ENCODE results near the gene SCFD1.
A peak's percentile ranks its signal among the peaks of the same experiment; 100 is the strongest.
"Not testable (repeated sequence)": the region's sequence is repeated elsewhere in the genome, so short reads cannot be mapped to it uniquely, and the experiment has no call there.

The SCFD1 gene

GRCh38 chr14:30678926-30679431 lies 56.9 kb downstream of the SCFD1 start:
- no peak for DNase-seq

- no peak for DNase-seq
Measured at GRCh38 chr14:30680036-30680435, 57.9 kb downstream of the SCFD1 start.

- DNase-seq: not testable (repeated sequence)
Measured at GRCh38 chr14:30680776-30681175, 58.7 kb downstream of the SCFD1 start.

DNA sequence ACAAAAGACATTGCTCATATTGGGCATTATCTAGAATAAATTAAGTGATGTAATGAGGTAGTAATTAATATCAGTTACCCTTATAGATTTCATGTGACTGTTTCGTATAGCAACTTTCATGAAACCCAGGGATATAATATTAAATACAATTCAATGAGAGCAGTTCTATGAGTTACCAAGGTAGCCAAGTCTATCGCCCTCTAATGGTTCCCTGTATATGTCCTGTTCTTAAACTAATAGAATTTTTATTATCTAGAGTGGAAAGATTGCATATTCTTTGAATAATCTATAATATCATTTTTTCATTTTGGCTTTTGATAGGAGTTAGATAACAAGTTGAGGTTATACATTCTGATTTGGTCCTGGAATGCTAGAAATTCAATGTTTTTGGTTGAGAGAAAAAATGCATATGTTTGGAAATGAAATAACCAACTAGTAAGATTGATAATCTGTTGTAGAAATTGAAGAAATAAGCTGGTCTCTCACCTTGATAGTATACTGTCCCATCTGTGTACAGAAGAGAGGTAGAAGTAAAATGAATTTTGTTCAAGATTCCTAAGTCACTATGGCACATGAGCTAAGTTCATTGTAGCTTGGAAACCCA lies 59.7 kb downstream of the SCFD1 start:
- peak; percentile 16 for DNase-seq

DNA sequence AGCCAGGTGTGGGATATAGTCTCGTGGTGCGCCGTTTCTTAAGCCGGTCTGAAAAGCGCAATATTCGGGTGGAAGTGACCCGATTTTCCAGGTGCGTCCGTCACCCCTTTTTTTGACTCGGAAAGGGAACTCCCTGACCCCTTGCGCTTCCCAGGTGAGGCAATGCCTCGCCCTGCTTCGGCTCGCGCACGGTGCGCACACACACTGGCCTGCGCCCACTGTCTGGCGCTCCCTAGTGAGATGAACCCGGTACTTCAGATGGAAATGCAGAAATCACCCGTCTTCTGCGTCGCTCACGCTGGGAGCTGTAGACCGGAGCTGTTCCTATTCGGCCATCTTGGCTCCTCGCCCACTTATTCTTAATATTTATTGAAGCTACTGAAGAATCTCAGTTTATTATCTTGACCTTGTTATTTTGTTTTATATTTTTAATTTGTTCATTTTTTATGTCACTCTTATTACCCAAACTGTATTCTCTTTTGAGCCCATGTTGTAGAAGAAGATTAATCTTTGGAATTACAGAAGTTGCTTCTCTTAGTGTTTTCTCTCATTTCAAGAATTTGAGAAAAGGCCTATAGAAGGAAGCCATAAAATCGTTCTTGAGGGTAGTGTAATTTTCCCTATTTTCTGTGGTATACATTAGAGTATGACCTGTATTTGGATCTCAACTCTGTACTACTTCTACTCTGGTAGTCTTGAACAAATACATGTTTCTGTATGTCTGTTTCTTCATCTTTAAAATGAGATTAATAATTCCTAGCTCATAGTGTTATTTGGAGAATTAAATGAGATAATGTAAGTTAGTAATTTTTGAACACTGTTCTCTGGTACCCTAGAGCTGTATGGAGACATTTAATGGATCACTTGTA lies 68.6 kb downstream of the SCFD1 start:
- peak; percentile 53 for DNase-seq

DNA sequence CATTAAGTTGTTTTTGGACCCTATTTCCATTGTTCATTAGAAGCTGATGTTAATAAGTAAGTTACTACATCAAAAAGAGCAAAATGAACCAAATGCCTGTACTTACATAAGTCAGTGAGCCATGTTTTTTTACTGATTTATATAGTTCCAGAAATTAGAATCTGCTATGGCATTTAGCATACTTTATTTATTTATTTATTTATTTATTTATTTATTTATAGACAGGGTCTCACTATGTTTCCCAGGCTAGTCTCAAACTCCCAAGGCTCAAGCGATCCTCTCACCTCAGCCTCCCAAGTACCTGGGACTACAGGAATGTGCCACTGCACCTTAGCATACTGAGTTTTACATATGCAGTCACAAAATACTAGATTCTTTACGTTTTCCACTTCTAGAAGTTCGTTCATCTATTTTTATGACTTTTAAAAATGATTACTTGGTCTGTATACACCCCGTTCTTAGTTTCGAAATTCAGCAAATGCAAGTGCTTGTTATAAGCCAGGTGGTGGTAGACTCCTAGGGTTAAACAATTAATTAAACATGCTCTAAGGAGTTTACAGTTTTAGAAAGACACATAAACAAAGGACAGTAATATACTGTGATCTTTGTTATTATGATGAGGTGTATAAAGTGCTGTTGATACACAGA lies 69.8 kb downstream of the SCFD1 start:
- no peak for DNase-seq

GRCh38 chr14:30692669-30693068 lies 70.5 kb downstream of the SCFD1 start:
- DNase-seq: no peak

GRCh38 chr14:30698463-30698862 lies 76.3 kb downstream of the SCFD1 start:
- DNase-seq: no peak

DNA sequence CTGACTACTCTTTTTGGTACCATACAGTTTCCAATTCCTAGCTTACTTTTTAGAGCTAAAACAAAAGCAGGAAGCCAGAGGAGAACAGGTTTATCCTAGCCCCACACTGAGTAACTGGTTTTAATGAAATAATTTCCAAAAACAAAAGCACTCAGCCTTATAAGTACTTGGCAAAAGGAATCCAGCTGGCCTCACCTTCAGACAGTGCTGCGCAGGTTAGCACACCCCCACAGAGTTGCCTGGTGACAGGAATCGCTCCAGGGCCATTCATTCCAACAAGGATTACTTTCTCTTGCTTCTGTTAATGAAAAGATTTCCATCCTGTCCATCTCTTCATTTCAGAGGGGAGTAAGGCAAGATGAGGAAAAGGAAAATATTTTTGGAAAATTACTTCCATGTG lies 84.6 kb downstream of the SCFD1 start:
- DNase-seq: peak; percentile 23

DNA sequence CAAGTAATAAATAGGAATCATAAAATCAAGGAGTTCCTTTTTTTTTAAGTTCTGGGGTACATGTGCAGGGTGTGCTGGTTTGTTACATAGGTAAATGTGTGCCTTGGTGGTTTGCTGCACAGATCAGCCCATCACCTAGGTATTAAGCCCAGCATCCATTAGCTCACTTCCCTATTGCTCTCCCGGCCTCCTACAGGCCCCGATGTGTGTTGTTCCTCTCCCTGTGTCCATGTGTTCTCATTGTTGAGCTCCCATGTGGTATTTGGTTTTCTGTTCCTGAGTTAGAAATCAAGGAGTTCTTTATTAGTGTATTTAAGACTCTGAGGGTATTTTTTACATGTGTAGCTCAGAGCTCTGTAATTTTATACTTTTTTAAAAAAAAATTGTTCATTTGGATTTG lies 86.0 kb downstream of the SCFD1 start:
- DNase-seq: peak; percentile 24

GRCh38 chr14:30709201-30709600 lies 87.1 kb downstream of the SCFD1 start:
- DNase-seq: no peak

DNA sequence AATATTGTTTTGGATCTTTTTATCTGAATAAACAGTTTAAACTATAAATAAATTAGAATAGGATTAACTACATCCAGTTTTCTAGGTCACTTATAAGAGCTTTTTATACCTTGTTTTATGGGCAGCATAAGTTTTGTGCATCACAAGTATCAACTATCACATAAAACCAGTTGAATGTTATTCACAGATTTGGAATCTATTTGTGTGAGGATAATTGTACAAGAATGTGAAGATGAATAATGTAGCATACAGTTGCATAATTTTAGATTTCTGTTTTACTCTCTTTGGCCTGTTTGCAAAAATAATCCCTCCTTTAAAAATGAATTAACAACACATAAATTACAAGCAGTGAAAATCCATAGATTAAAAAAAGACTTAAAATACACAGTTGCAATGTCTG lies 88.8 kb downstream of the SCFD1 start:
- DNase-seq: no peak

GRCh38 chr14:30719137-30719536 lies 97.0 kb downstream of the SCFD1 start:
- DNase-seq: no peak

DNA sequence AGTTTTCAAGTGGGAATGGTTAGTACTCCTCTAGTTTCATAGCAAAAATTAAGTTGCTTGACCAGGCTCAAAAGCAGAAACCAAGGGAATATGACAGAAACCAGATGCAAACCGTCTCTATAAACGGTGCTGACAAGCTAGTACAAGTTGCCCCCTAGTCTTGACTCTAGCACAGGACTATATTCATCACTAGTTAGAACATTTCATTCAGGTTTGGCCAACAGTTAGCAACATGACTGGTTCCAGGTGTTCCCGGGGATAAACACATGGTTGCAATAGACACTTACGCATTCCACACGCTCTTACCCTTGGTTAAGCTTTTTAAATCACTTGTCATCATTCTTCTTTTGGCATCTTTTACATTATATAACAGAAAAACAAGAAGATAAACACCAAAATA lies 103.6 kb downstream of the SCFD1 start:
- DNase-seq: no peak

GRCh38 chr14:30728471-30728870 lies 106.4 kb downstream of the SCFD1 start:
- DNase-seq: no peak

- no peak for DNase-seq
Measured at GRCh38 chr14:30737916-30738315, 115.8 kb downstream of the SCFD1 start.

- no peak for DNase-seq
Measured at GRCh38 chr14:30738978-30739377, 116.9 kb downstream of the SCFD1 start.

- peak; percentile 22 for DNase-seq
Measured at GRCh38 chr14:30748343-30748742, 126.2 kb downstream of the SCFD1 start.

DNA sequence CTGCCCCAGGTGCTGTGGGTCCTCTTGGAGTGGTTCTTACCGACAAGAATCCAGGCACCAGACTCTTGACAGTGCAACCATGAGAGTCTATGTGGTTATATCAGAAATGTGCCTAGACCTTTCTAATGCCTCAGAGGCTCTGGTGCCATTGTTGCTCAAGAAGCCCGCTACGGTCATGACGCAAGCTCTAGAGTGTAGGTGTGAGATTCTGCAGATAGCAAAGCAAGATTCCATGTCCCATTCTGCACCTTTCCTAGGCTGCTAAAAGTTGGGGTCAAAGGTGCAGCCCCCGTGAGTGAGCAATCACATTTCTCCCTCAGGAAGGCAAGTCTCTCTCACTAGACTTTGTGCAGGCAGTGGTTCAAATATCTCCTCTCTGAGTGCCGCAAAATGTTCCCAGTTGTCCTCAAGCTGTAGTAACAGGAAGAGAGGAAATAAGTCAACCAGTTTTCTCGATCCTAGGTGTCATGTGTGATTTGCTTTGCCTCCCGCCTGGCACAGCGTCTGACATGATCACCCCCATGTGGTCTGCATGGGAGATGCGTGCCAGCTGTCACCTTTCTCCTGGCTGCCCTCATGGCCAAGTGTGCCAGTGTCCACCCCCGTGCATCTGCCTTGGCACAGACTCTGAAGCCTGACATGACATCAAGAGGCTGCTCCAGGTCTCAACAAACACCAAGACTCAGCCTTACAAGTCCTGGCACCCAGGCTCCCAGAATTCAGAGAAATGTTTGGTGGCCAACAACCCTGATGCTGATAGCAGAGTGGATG lies 129.7 kb downstream of the SCFD1 start:
- DNase-seq: no peak

DNA sequence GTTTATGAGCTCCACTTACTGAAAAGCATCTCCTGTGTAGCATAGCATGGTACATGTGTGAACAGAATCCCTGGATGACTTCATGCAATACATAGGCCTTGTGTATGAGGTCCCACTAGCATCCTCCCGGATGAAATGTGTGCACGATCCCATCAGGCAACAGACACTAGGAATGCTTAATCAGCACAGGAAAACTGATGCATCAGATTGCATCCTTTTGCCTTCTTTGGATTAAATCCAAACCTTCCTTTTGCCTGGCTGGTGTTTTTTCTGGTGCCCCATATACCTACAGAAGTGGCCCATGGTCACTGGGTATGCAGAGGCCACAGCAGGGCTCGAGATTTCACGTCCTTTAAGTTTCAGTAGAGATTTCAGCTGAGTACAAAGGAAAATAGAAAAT lies 131.3 kb downstream of the SCFD1 start:
- DNase-seq: no peak

GRCh38 chr14:30754778-30755177 lies 132.7 kb downstream of the SCFD1 start:
- DNase-seq: no peak

DNA sequence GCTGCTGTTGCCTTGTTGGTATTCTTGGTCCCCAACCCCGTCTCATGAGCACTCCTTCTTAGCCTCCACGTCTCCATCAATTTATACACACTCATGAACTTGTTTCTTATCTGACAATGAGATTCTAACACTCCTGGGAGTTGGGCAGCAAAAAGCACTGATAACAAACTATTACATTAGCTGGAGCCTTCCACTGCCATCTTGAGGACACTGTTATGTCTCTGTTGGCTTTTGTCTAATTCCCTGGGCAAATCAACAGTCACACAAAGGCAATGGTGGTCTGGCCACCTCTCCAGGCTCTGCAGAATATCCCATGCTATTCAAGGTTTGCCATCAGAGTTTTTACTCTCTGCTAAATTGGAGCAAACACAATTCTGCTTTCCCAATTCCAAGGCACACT lies 134.5 kb downstream of the SCFD1 start:
- DNase-seq: no peak

GRCh38 chr14:30757082-30757481 lies 135.0 kb downstream of the SCFD1 start:
- no peak for DNase-seq
